ENCODE measurements around the gene SLAMF9. TPM values are rescaled to one million over a fixed set of nuclear protein-coding genes. Genes with fewer than 3 reads are reported as not detected.

Gene SLAMF9
- total RNA-seq, 4 donors from 2014 or later: not detected

- no peak overlapping the region for H3K4me3 ChIP-seq (ENCODE audit: low read depth, poor library complexity, severe bottlenecking)
- 88% methylated on average over 10 of the region's 10 CpGs for WGBS, 2 donors
- no peak for TF ChIP-seq CTCF (IDR thresholded peaks at IDR 0.05)
- TF ChIP-seq POLR2A (IDR thresholded peaks at IDR 0.05): no peak
- no peak for DNase-seq (ENCODE audit: low spot score in 2 of 2)
- intact Hi-C loops (cut with DNase I; ENCODE audit: low total_unique reads): no loop called here
Observed at GRCh38 chr1:159919236-159919865, 34.7 kb downstream of the SLAMF9 start.

GRCh38 chr1:159918352-159919200, 35.5 kb downstream of the SLAMF9 start:
- TF ChIP-seq CTCF (IDR thresholded peaks at IDR 0.05) (no peak), POLR2A (IDR thresholded peaks at IDR 0.05) (no peak)
- intact Hi-C loops (cut with DNase I; ENCODE audit: low total_unique reads): no loop called here
- 71 to 74% methylated on average over 13 of the region's 13 CpGs for WGBS, 2 donors
- no peak overlapping the region for H3K4me3 ChIP-seq (ENCODE audit: low read depth, poor library complexity, severe bottlenecking)
- no peak for DNase-seq (ENCODE audit: low spot score in 2 of 2)

- no peak for TF ChIP-seq POLR2A (IDR thresholded peaks at IDR 0.05)
- TF ChIP-seq CTCF (IDR thresholded peaks at IDR 0.05): no peak
- no peak for DNase-seq (ENCODE audit: low spot score in 2 of 2)
- intact Hi-C loops (cut with DNase I; ENCODE audit: low total_unique reads): no loop called here
- WGBS, 2 donors: 45 to 55% methylated on average over 5 of the region's 5 CpGs
- H3K4me3 ChIP-seq (ENCODE audit: low read depth, poor library complexity, severe bottlenecking): no peak overlapping the region
Observed at GRCh38 chr1:159917533-159918351, 36.3 kb downstream of the SLAMF9 start.

- no peak for TF ChIP-seq CTCF (IDR thresholded peaks at IDR 0.05)
- TF ChIP-seq POLR2A (IDR thresholded peaks at IDR 0.05): no peak
- intact Hi-C loops (cut with DNase I; ENCODE audit: low total_unique reads): no loop called here
- 28 to 31% methylated on average over 9 of the region's 9 CpGs for WGBS, 2 donors
- DNase-seq (ENCODE audit: low spot score in 2 of 2): no peak
- H3K4me3 ChIP-seq (ENCODE audit: low read depth, poor library complexity, severe bottlenecking): no peak overlapping the region
Observed at GRCh38 chr1:159916242-159917051, 37.6 kb downstream of the SLAMF9 start.

GRCh38 chr1:159915571-159916241, 38.3 kb downstream of the SLAMF9 start:
- TF ChIP-seq CTCF (IDR thresholded peaks at IDR 0.05) (no peak), POLR2A (IDR thresholded peaks at IDR 0.05) (no peak)
- DNase-seq (ENCODE audit: low spot score in 2 of 2): no peak
- intact Hi-C loops (cut with DNase I; ENCODE audit: low total_unique reads): no loop called here
- 20% methylated on average over 5 of the region's 5 CpGs for WGBS, 2 donors
- H3K4me3 ChIP-seq (ENCODE audit: low read depth, poor library complexity, severe bottlenecking): no peak overlapping the region
